ENCODE results near the gene KCNAB3.

The KCNAB3 gene

GRCh38 chr17:7894866-7895265, 34.8 kb downstream of the KCNAB3 start:
- DNase-seq: no peak

- DNase-seq: no peak
Observed at GRCh38 chr17:7894226-7894625, 35.4 kb downstream of the KCNAB3 start.

GRCh38 chr17:7893187-7893880, 36.3 kb downstream of the KCNAB3 start:
- no peak for DNase-seq

GRCh38 chr17:7889166-7889955, 40.3 kb downstream of the KCNAB3 start:
- DNase-seq: peak; percentile 24 to 41

GRCh38 chr17:7888184-7888920, 41.3 kb downstream of the KCNAB3 start, which contains the start of gene CHD3:
Gene CHD3, plus strand, starts transcription at chr17:7888789. Its CDS starts 212 bp downstream, at chr17:7889001.
- DNase-seq: peak; percentile 55 to 56

GRCh38 chr17:7887482-7888183, 42.0 kb downstream of the KCNAB3 start:
- peak; percentile 92 for DNase-seq

GRCh38 chr17:7887038-7887481, 42.6 kb downstream of the KCNAB3 start:
- no peak for DNase-seq

GRCh38 chr17:7886227-7887037, 43.2 kb downstream of the KCNAB3 start:
- DNase-seq: peak; percentile 55 to 59

- DNase-seq: peak; percentile 37 to 43
Observed at GRCh38 chr17:7885367-7886226, 44.1 kb downstream of the KCNAB3 start.

GRCh38 chr17:7884581-7885366, 44.9 kb downstream of the KCNAB3 start:
- peak; percentile 60 to 70 for DNase-seq

- peak; percentile 17 to 48 for DNase-seq
Observed at GRCh38 chr17:7883781-7884386, 45.8 kb downstream of the KCNAB3 start.

- DNase-seq: no peak
Observed at GRCh38 chr17:7882629-7883028, 47.0 kb downstream of the KCNAB3 start.

GRCh38 chr17:7882068-7882467, 47.6 kb downstream of the KCNAB3 start:
- DNase-seq: no peak

- DNase-seq: no peak
Observed at GRCh38 chr17:7881276-7882054, 48.2 kb downstream of the KCNAB3 start.

GRCh38 chr17:7880076-7880868, 49.4 kb downstream of the KCNAB3 start:
- no peak for DNase-seq

- no peak for DNase-seq
Observed at GRCh38 chr17:7878234-7878633, 51.4 kb downstream of the KCNAB3 start.

GRCh38 chr17:7875804-7876370, 53.8 kb downstream of the KCNAB3 start:
- no peak for DNase-seq

Measured in activated CD4-positive, alpha-beta T cell treated with anti-CD3 and anti-CD28 coated beads for 4 hours (primary cell).